GM18858 (cell line): ENCODE results near the gene KANSL3.
"Not testable (repeated sequence)": the region's sequence is repeated elsewhere in the genome, so short reads cannot be mapped to it uniquely, and the experiment has no call there.

ENCODE experiments used
- ATAC-seq: cut with Tn5 transposase; IDR thresholded peaks from one replicate; pipeline ENCODE4 v1.9.1; 2021; ENCODE audit not compliant: unreplicated experiment

The KANSL3 gene

DNA sequence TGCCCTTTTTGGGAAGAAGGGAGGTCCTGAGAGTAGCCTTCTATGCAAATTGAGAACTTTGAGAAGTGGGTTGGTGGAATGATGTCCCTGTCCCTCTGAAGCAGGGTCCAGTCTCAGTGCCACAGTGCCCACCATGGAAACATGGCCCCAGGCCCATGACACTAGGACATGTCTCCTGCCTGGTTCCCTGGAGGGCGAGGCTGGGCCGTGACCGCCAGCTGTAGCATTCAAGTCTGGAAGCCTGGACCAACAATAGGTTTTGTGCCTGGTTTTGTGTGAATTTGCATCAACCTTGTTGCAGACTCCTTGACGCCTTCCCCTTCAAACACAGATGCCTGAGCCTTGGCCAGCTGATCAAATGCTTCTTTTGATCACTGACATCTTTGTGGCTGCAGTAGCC is 74.1 kb downstream of the KANSL3 start:
- no peak for ATAC-seq

DNA sequence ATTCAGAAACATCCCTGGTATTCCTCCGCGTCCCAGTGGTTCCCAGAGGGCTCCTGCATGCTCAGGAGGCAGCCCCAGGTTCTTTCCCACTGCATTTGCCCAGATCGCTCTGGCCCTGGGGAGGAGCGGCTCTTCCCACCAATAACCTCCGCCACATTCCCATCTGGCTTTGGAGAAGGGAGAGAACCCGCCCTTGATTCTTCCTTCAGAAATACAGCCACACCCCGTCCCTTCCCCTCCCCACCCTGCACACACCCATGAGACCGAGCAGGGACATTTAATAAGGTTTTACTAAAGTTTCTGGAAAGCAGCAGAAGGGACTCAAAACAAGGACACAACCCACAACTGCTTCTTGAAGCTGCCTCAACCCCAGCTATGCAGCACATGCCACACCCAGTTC is 79.6 kb downstream of the KANSL3 start:
- no peak for ATAC-seq

GRCh38 chr2:96558061-96558460 is 80.1 kb downstream of the KANSL3 start:
- ATAC-seq = no peak

DNA sequence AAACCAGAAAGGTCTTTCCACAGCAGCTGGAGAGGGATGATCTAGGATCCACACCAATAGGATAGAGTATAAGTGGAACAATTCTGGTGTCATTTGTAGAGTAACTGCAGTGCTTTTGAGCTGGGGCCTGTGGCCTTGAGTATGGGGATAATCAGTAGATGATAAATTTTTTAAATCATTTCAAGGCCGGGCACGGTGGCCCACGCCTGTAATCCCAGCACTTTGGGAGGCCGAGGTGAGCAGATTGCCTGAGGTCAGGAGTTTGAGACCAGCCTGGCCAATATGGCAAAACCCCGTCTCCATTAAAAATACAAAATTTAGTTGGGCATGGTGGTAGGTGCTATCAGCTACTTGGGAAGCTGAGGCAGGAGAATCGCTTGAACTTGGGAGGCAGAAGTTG is 80.7 kb downstream of the KANSL3 start:
- not testable (repeated sequence) for ATAC-seq

- ATAC-seq = no peak
Observed at GRCh38 chr2:96556441-96557330, 81.4 kb downstream of the KANSL3 start.

GRCh38 chr2:96555146-96555610 is 82.9 kb downstream of the KANSL3 start:
- no peak for ATAC-seq

GRCh38 chr2:96554293-96555145 is 83.6 kb downstream of the KANSL3 start:
- ATAC-seq = no peak

GRCh38 chr2:96553957-96554292 is 84.2 kb downstream of the KANSL3 start:
- ATAC-seq = not testable (repeated sequence)

- ATAC-seq = no peak
Observed at GRCh38 chr2:96553176-96553956, 84.7 kb downstream of the KANSL3 start.

GRCh38 chr2:96552315-96553175 is 85.6 kb downstream of the KANSL3 start:
- ATAC-seq = no peak

DNA sequence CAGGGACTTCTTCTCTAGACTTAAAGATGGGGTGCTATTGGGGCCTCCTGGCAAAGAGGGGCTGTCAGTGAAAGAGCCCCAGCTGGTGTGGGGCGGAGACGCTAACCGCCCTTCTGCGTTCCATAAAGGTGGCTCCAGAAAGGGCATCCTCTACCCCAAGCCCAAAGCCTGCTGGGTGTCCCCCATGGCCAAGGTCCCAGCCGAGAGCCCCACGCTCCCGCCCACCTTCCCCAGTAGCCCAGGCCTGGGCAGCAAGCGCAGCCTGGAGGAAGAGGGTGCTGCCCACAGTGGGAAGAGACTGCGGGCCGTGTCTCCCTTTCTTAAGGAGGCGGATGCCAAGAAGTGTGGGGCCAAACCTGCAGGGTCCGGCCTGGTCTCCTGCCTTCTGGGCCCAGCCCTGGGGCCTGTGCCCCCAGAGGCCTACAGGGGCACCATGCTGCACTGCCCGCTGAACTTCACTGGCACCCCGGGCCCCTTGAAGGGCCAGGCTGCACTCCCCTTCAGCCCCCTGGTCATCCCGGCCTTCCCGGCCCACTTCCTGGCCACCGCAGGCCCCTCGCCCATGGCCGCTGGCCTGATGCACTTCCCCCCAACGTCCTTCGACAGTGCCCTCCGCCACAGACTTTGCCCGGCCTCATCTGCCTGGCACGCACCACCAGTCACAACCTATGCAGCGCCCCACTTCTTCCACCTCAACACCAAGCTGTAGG is 86.4 kb downstream of the KANSL3 start:
- no peak for ATAC-seq

DNA sequence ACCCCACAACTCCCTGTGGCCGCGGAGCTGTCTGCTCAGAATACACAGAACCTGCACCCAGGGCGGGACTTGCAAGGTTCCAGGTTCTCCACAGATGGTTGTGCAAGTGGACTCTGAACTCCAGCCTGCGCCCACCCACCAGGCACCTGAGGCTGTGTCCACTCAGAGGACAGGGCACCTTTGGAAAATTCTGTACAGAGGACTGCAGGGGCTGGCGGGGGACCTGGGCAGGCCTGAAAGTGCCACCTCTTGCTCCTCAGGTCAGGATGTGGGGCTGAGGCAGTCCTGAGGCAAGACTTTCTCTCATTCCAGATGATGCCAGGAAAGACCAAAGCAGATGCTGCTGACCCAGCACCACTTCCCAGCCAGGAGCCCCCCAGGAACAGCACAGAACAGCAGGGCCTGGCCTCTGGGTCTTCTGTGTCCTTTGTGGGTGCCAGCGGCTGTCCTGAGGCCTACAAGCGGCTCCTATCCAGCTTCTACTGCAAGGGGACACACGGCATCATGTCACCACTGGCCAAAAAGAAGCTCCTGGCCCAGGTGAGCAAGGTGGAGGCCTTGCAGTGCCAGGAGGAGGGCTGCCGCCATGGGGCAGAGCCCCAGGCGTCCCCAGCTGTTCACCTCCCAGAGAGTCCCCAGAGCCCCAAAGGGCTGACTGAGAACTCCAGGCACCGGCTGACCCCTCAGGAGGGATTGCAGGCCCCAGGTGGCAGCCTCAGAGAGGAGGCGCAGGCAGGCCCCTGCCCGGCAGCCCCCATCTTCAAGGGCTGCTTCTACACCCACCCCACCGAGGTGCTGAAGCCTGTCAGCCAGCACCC is 87.1 kb downstream of the KANSL3 start:
- no peak for ATAC-seq

DNA sequence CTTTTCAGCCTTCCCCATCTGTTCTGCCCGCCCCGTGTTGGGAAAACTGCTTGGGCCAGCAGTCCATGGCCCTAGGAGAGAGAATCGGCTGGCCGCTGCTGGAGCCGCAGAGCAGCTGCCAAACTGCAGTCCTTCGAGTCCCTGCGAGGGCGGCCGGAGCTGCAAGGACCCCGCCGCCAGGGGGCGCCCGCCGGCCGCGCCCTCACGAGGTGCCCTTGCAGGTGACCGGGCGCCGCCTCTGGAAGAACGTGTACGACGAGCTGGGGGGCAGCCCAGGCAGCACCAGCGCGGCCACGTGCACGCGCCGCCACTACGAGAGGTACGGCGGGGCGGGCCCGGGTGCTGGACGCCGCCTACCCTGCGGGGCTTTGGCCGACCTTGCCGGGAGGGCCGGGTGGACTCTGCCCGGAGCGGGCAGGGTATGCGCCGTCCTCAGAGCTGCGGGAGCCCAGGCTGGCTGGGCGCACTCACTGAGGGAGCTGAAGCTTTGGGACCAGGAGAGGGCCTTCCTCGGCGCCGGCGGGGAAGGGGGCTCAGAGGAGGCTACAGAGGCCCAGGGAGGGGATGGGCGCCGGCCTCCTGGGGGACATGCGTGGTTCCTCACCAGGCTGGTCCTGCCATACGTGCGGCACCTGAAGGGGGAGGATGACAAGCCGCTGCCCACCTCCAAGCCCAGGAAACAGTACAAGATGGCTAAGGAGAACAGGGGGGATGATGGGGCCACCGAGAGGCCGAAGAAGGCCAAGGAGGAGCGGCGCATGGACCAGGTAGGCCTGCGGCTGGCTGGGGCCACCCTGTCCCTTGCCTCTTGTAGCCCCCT is 87.9 kb downstream of the KANSL3 start:
- no peak for ATAC-seq

GRCh38 chr2:96549466-96549785 is 88.7 kb downstream of the KANSL3 start:
- no peak for ATAC-seq

DNA sequence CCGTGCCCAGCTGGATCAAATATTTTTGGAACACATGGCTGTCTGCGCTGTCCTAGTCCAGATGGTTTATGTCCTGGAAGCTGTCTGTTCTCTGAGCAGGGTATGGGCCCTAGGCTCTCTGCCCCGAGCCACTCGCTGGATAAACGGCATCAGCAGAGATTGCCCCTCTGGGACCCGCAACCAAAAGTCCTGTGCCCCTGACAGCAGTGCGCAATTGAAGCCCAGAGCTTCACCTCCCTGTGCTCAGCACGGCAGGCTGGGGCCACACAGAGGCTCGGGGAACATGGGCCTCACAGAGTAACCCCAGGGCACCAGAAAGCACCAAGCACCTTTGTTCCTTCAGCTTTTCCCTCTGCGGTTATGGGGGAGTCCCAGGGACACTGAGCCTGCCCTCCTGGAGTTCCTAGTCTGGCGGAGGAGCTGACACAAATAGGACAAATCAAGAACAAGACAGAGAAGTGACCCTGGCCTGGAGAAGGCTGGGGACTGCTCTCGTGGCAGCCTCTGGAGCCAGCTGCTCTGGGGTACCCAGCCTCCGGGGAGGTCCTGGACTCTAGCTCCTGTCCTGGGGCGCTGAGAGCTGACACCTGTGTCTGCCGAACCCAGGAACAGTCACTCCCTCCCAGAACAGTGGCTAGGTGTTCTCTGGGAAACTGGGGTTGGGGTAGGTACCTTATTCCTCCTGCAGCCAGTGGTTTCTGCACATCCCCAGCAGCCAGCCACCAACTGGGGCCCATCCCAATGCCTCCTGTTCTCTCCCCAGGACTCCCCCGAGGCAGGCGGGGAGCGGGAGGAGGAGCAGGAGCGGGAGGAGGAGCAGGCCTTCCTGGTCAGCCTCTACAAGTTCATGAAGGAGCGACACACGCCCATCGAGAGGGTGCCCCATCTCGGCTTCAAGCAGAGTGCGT is 89.3 kb downstream of the KANSL3 start:
- no peak for ATAC-seq

- no peak for ATAC-seq
Observed at GRCh38 chr2:96547731-96548171, 90.4 kb downstream of the KANSL3 start.

DNA sequence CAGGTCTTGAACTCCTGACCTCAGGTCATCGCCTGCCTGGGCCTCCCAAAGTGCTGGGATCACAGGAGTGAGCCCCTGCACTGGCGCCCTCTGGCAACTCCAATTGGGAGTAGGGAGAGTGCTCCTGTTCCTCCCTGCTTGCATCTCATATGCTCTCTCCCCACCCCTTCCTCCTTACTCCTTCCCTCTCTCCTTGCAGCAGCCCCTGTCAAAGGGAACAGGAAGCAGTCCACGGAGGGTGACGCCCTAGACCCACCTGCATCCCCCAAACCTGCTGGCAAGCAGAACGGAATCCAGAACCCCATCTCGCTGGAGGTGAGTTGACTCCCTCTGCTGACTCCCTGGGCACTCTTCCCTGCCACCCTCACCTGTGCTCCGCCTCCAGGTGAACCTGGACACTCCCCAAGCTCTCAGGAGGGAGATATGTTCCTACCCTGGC is 90.9 kb downstream of the KANSL3 start:
- ATAC-seq = no peak
